H1 (cell line): ENCODE data around the gene RAB32.

Experiments used
- BCL11A ChIP-seq, 2 experiments: IDR thresholded peaks; one replicate each; pipeline ENCODE4 v1.6.1; 2011; ENCODE audit warnings: low read depth in 2 of 2, low read length in 2 of 2, mild to moderate bottlenecking in 2 of 2
- BRCA1 ChIP-seq: IDR thresholded peaks from 2 replicates; pipeline ENCODE4 v1.6.1; 2012; ENCODE audit warnings: low read depth, low read length, improper control_type of control experiment
- CTCF ChIP-seq, 3 experiments: IDR thresholded peaks; 1 replicate in 2 of 3; 2 replicates in 1 of 3; pipeline versions ENCODE4 v1.5.1 to v1.6.1; 2011; ENCODE audit warnings: low read length in 3 of 3, mild to moderate bottlenecking in 3 of 3, inconsistent platforms in 2 of 3, low read depth in 1 of 3, moderate library complexity in 1 of 3; ENCODE audit not compliant: insufficient read depth in 1 of 3; ENCODE audit errors: control extremely low read depth in 1 of 3
- EGR1 ChIP-seq: IDR thresholded peaks from 2 replicates; pipeline ENCODE4 v1.6.1; 2011; ENCODE audit warnings: low read depth, low read length, borderline replicate concordance
- EP300 ChIP-seq, 2 experiments: IDR thresholded peaks; 1 replicate in 1 of 2; 2 replicates in 1 of 2; pipeline ENCODE4 v1.6.1; 2011 to 2012; ENCODE audit warnings: low read depth in 2 of 2, low read length in 2 of 2, mild to moderate bottlenecking in 2 of 2, borderline replicate concordance in 1 of 2, inconsistent platforms in 1 of 2, moderate library complexity in 1 of 2
- JUN ChIP-seq: IDR thresholded peaks from 2 replicates; pipeline ENCODE4 v1.6.1; 2011; ENCODE audit warnings: low read depth, mild to moderate bottlenecking, improper control_type of control experiment, low read length
- POLR2A ChIP-seq, 2 experiments: IDR thresholded peaks; 1 replicate in 1 of 2; 2 replicates in 1 of 2; pipeline ENCODE4 v1.6.1; 2011; ENCODE audit warnings: low read depth in 2 of 2, low read length in 2 of 2, mild to moderate bottlenecking in 2 of 2; ENCODE audit errors: control extremely low read depth in 1 of 2
- TAF7 ChIP-seq: optimal IDR thresholded peaks from 2 replicates; pipeline ENCODE3; 2011; ENCODE audit warnings: low read depth, mild to moderate bottlenecking, inconsistent platforms, low read length, moderate library complexity, borderline replicate concordance
- TBP ChIP-seq: IDR thresholded peaks from 2 replicates; pipeline ENCODE4 v1.6.1; 2011; ENCODE audit warnings: low read depth, low read length, improper control_type of control experiment
- TCF12 ChIP-seq: IDR thresholded peaks from 2 replicates; pipeline ENCODE4 v1.6.1; 2011; ENCODE audit warnings: low read depth, mild to moderate bottlenecking, low read length
- ZNF274 ChIP-seq: IDR thresholded peaks from 2 replicates; pipeline ENCODE4 v1.7.0; 2012; ENCODE audit warnings: low read length, borderline replicate concordance; ENCODE audit errors: extremely low read depth

- TF ChIP-seq TAF7 = no peak
- no peak for TF ChIP-seq TCF12
- no peak for TF ChIP-seq JUN
- no peak for TF ChIP-seq CTCF (IDR thresholded peaks at IDR 0.05; ENCODE audit: control extremely low read depth in 1 of 3, insufficient read depth in 1 of 3, low read depth in 1 of 3, low read length in 3 of 3)
- TF ChIP-seq ZNF274 = no peak
- TF ChIP-seq BCL11A (IDR thresholded peaks at IDR 0.05; ENCODE audit: low read depth in 2 of 2, low read length in 2 of 2) = no peak
- TF ChIP-seq EGR1 = no peak
- TF ChIP-seq EP300 (IDR thresholded peaks at IDR 0.05; ENCODE audit: borderline replicate concordance in 1 of 2, low read depth in 2 of 2, low read length in 2 of 2) = no peak
- TF ChIP-seq POLR2A (IDR thresholded peaks at IDR 0.05; ENCODE audit: control extremely low read depth in 1 of 2, low read depth in 2 of 2, low read length in 2 of 2) = no peak
- TF ChIP-seq TBP = no peak
- no peak for TF ChIP-seq BRCA1
Observed at GRCh38 chr6:146574211-146574610, 30.6 kb downstream of the RAB32 start.
